HuH-7 (cell line): ENCODE measurements around the gene SLC6A6.
"Not testable (repeated sequence)": the region's sequence is repeated elsewhere in the genome, so short reads cannot be mapped to it uniquely, and the experiment has no call there.

ENCODE experiments used
- DNase-seq: peaks from one replicate; pipeline ENCODE4 v3.0.0; 2011; ENCODE audit warnings: low spot score

The SLC6A6 gene

DNA sequence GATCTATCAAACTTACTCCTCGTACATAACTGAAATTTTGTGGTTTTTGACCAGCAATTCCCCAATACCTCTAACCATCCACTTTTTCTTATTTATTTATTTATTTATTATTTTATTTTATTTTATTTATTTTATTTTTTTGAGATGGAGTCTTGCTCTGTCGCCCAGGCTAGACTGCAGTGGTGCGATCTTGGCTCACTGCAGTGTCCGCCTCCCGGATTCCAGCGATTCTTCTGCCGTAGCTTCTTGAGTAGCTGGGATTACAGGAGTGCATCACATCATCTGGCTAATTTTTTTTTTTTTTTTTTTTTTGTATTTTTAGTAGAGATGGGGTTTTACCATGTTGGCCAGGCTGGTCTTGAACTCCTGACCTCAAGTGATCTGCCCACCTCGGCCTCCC is 35.3 kb downstream of the SLC6A6 start:
- DNase-seq: not testable (repeated sequence)

DNA sequence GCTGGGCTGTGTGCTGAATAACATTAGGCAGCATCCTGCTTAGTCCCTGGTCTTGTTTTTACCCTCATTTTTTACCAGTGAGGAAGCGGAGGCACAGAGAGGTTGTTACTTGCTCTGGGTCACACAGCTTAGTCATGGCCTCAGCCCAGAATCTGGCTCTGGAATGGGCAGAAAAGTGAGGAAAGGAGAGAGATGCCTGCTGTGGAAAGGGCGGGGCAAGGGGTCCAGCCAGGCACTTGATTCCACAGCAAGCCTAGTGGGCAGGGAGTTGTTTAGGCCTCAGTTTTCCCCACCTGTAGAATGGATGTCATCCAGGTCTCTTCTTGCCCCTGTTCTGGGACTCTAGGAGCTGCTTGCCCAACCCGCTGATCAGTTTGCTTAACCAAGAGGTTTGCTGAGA is 35.9 kb downstream of the SLC6A6 start:
- no peak for DNase-seq

DNA sequence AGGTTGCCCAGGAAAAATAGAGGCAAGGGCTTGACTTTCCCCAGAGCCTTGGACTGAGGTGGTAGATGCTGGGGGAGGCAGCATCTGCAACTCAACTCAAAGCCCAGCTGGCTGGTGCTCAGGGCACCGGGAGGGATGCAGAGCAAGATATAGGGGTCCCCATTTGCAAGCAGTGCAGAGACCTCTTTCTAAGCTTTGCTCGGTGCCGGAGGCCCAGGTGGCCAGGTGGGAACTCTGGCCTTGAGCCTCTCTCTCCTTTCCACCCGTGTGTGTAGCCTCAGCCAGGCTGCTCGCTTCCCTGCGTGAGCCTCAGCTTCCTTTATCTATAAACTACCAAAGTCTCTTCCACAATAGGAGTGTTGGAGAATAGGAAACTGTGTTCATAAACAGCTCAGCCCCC is 36.5 kb downstream of the SLC6A6 start:
- no peak for DNase-seq

DNA sequence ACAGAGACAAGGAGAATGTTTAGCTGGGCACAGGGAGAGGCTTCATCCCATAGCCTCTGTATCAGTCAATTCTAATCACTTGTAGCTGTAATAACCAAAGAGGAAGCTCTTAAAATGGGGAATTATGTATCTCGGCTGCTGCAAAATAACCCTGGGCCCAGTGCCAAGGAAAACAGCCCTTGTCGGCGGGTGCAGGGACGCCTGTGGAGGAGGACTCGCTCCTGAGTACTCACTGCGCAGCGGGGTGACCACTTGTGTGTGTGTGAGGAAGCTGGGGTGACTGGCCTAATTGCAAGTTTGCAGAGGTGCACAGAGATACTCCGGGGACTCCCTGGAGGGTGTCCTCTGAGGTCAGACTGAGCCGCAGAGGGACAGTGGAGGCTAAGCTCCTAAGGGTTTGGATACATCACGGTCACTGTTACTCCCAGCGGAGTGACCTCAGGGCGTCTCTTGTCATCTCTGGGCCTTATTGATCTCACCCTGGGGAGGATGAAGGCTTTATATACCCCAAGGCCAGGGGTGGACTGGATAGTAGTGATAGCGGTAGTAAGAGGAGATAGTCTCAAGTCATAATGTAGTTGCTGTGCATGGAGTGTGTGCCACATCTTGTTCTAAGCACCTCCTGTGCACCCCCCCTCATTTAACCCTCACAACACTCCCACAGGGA is 37.2 kb downstream of the SLC6A6 start:
- no peak for DNase-seq

DNA sequence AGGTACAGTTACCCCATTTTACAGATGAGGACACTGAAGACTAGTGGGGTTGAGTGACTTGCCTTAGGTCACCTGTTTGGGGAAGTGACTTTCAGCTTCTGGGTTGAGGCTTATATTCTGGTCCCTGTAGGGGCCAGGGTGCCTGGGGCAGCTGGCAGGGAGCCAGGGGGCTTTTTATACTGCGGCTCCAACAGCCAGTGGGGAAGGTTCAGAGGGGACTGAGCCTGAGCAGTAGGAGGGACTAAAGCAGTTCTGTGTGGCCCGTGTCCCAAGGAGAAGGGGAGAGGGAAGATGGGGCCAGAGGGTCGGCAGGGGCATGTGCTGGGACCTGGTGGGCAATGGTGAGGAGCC is 37.7 kb downstream of the SLC6A6 start:
- DNase-seq: no peak

DNA sequence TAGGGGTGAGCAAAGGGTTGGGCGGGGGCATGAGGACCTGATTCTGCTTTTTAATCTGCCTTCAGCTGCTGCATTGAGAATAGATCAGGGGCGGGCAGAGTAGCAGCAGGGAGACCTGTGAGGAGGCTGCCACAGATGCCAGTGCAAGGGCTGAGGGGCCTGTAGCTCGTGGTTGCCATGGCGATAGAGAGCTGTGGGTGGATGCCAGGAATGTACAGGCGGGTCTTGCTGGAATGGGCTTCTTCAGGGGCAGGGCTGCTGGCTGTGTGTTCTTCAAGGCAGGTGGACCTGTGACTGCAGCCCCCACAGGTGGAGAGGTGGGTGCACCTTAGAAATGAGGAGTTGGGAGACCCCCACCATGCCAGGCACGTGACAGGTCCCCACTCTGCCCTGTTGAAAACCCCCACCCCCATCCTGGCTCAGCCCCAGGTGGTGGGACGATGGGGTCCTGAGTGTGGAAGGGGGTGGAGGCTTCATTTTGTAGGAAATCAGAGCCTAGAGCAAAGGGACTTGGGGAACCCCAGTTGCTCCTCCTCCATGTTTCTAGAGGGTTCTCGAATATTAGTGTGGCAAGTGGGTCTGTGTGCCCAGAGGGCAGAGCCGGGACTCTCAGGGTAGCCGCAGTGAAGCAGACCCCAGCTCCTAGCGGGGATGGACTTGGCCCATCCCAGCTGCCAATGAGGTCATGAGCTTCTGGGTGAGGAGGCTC is 38.3 kb downstream of the SLC6A6 start:
- no peak for DNase-seq

DNA sequence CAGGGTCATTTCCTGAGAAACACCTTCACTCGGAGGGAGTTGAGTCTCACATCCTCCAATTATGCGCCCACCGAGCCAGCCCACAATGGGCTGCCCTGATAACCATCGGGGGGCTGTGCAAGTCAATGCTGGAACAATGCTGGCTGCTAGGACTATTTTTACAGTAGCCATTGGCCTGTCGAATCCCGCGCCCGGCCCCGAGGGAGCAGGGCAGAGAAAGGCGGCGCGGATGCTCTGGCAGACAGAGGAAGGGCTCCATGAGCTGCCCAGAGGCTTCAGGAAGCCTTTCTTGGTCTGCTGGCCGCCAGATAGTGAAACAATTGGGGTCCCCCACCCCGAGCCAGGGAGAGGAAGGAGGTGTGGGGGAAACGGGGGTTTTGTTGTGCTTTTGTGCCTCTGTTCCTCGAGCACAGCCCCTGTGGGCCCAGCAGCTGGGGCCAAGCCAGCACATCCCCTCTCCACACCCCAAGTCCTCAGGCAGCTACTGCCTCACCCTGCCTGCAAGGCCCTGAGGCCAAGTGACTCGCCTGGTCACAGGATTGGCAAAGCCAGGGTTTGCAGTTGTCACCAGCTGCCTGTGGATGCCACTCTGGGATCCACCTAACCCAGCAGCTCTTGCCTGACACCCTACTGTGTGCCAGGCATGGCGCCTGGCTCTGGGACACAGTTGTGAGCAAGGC is 39.0 kb downstream of the SLC6A6 start:
- no peak for DNase-seq

DNA sequence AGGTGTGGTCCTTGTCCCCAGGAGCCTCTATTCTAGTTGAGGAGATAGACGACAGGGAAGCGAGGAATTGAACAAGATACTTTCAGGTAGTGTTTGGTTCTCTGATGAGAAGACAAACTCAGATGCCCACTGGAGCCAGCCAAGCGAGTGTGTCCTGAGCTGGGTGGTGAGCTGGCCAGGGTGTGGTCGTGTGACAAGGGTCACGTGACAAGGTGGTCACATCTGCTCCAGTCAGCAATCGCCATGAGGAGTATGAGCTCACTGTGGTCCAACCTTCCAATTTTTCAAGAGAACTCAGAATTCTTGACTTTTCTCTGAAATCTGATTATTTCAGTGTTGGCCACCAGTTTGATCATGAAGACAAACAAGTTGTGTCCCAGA is 39.5 kb downstream of the SLC6A6 start:
- DNase-seq: no peak

DNA sequence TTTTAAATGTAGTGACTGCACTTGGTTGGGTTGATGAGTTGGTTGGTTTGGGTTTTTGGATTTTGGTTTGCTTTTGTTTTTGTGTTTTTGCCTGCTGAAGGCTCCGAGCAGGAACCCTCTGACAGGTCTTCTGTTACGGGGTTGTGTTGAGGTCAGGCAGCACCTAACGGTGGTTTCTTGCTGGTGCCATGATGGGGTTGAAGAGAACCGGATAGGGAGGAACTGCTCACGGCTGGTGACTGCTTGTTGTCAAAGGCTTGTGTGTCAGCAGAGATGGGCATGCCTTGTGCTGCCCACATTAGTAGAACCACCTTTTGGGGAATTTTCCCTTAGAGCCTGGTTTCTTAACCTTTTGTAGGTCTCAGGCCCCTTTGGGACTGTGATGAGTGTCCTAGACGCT is 42.0 kb downstream of the SLC6A6 start:
- DNase-seq: no peak

DNA sequence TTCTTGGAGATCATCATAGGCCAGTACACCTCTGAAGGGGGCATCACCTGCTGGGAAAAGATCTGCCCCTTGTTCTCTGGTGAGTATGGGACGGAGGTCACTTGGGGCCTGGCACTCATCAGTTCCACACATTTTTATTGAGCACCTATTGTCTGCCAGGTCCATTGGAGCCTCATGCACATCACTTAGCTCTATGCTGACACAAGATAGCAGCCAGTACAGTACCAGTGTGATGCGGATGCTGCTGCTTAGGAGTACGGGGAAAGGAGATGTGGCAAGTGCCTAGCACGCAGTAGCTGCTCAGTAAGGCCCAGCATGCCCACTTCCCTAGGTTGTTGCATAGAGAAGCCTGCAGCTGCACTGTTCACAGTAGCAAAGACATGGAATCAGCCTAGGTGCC is 43.4 kb downstream of the SLC6A6 start:
- no peak for DNase-seq

DNA sequence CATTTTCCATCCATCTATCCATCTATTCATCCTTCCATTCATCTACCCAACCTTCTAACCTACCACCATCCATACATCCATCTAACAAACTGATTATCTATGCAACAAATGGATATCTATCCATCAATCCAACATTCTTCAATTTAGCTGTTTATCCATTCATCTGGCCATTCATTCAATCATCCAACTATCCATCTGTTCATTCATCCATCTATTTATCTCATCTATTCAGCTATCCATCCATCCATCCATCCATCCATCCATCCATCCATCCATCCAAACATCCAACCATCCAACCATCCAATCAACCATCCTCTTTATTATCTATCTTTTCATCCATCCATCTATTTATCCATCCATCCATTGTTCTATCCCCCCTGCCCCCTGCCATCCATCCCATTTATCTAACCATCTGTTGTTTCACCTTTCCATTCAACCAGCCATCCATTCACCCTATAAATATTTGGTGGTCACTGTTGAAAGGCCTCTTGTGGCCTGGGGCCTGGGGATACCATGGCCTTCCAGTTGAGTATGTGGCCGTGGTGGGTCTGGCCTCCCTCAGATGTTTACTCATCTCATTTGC is 44.7 kb downstream of the SLC6A6 start:
- DNase-seq: no peak

DNA sequence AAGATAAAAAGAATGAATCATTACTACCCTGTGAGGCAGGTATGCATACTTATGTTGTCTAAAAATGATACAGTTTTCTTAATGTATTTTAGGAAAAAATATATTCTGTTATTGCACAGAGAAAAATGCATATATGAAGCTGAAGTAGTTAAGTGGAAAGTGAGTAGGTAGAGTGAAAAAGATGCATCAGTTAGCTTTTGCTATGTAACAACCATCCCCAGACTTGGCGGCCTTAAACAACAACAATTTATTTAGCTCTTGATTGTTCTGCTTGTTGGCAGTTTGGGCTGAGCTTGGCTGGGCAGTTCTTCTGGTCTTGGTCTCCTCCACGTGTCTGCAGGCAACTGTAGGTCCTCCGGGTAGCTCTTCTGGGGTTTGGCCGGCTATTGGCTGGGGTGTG is 45.7 kb downstream of the SLC6A6 start:
- no peak for DNase-seq

DNA sequence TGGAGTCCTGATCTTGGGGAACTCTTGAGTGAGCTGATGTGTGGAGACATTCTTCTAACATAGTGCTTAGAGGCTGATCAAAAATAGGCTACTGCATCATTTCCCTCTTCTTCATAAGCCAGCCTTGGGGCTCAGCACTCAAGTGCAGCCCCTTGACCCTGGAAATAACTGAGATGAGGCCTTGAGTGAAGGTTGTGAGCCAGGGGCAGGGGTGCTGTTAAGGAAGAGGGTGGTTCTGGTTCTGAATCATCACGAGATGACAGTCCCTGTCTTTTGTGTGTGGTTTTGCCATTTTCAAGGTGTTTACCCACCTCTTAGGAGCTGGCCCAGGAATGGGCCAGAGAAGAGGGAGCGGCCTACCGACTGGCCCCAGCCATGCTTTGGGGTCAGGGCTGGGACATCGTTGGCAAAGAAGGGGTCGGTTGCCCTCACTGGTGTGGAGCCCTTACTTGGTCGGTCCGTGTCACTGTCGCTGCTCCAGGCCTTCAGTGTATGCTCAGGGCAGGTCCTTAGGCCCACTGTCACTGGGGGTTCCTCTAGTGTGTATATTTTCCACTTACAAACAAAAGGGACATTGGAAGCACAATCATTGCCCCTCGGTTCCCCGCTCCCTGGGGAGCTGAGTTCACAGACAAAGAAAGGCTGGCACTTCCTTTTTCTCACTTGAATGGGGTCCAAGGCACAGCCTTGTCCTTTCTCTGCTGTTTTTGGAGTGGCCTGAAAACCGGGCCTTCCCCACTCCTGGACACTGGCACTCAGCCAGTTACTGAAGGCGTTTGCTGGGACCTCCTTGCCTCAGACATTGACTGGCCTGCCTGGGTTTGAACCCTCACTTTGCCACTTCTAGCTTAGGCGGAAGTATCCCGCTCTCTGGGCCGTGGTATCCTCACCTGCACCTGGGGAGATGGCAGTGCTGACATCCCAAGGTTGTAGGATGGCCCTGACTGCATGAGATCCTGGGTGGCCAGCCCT is 46.6 kb downstream of the SLC6A6 start:
- no peak for DNase-seq

DNA sequence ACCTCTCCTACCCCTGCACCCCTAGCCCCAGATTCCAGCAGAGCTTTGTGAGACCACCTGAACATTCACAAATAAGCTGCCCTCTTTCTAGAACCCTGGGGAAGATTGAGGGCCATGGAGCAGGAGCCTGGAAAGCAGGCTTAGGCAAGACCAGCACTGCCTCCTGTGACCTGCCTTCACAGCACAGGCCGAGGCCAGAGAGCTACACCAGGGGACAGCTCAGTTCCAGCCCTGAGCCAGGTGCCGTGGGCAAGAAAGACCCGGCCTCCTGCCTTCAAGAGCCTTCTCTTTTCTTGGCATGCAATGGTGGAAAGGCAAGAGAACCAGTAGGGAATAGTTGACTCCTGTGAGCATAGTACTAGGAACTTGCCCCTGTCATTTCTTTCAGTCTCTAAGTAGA is 48.1 kb downstream of the SLC6A6 start:
- no peak for DNase-seq

DNA sequence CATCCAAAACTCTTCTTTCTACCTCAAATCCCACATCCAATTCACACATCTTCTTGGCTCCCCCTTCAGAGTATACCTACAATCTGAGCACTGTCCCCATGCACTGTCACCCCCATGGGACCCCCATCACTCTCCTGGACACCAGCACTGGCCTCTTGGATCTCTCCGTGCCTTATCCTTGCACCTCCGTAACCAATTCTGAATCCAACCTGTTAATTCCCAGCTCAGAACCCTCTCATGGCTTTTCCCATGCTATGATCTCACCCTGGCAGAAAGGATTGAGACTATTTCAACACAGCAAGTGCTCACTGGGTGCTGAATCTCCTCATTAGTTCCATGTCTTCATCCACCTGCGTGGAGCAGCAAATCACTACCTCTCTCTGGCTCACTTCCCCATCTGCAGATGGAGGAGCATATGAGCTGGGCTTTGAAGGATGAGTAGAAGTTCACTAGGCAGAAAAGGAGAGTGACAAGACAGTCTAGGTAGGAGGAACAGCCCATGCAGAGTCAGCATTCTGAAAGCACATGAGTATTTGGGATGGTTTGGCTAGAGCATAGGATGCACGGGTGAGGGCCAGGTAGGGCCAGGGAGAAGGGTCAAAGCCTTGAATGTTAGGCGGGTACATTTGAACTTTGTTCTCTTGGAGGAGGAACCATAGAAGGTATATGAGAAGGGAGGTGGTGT is 48.7 kb downstream of the SLC6A6 start:
- no peak for DNase-seq

DNA sequence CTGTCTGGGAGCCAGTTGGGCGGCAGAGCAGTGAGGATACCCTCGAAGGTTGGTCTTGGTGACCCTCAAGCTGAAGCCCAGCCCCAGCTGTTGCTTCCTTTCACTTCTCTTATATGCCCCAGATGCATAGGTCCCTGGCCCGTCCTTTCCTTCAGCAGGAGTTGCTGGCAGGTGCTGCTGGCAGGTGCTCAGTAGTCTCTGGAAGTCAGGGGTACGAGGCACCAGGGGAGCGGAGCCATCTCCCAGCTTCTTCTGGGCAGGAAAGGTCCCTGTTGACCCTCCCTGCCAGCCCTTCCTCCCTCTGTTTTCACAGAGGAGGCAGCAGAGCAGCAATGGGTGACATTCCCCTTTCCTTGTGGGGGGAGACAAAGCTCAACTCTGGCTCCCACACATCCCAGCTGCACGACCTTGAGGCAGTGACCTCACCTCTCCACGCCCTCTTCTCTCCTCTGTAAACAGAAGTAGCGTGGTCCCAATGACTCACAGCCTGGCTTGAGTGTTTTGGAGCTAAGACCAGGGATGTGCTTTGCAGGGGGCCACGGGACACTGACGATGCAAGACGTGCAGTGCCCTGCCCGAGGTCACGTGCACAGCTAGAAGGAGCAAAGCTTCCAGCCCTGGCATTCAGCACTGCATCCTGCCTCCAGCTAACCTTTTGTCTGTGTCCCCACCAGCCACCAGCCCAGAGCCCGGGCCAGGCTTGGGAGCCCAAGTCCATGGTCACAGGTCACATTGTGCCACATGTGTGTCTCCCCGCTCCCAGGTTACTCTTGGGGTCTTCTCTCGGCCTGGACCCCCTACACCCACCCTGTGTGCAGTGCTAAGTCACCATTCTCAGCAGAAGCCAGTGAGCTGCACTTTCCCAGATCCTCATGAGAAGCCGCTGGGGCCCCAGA is 49.7 kb downstream of the SLC6A6 start:
- no peak for DNase-seq

DNA sequence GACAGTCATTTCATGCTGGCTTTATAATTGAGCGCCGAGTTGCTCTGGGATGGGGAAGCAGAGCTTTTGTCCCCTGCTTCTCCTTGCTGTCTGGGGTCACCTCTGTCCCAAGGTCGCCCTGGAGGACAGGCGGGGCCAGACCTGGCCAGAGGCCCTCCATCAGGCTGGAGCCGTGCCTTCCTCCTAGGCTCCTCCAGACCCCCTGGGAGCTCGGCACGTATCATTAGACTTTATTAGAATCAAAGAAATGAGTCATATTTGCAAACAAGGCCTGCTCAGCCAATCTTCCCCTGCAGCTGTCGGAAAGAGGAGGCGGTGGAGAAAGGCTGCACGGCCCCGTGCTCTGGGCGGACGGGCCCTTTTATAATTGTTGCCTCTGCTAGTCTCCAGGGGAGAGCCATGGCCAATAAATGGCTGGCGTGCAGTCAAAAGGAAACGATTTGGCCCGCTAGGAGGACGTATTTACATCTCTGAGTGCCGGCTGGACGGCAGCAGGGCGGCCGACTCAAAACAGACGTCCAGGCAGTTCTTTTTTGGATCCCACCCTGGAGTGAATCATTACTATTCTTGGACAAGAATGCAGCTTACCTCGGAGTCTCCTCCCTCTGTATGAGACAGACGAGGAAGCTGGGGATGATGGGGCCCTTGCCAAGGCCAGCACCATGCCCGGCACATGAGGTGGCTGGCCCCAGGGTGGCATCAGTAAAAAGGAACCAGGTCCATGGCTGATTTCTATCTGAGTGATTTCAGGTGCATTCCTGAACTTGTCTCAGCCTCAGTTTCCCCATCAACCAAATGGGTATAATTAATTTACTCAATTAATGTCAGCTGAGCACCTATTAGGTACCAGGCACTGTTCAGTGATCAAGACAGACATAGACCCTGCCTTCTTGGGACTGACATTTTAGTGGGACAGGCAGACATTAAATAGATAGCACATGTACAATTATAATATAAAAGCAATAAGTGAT is 50.6 kb downstream of the SLC6A6 start:
- DNase-seq: no peak

DNA sequence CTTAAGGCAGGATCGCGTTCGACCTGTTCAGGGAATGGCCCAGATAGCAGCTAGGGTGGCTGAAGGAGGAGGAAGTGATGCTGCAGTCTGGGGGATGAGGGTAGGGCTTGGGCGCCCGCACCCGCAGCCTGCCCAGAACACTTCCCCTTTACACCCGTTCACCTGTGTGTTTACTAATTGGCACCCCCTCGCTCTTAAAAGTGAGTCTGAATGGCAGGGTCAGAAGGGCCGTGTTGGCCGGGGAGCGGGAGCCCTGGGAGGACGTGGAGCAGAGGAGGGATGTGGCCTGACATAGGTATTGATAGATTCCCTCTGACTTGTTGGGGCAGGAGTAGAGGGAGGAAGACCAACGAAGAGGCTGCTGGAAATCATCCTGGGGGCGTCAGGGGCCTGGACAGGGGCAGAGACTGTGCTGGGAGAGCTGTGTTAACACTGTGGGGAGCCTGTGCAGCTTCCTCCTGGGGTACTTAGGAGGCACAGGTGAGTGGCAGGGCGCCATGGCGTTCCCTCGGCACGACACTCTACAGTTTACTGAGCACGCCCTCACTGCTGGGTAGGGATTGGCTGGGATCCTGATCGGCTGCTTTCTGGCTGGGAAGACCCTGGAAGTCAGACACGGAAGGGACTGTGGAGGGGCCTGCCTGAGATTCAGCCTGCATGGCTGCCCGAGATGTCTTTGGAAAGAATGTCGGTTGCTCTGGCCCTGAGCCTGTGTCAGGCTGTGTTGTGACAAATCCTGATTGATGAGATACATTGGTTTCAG is 51.7 kb downstream of the SLC6A6 start:
- no peak for DNase-seq
